ENCODE results near the gene LDLRAD3. TPM values are rescaled to one million over a fixed set of nuclear protein-coding genes. Genes with fewer than 3 reads are reported as not detected.

LDLRAD3 gene
- total RNA-seq, 1 donor from 2014 or later: 14.9 TPM

DNA sequence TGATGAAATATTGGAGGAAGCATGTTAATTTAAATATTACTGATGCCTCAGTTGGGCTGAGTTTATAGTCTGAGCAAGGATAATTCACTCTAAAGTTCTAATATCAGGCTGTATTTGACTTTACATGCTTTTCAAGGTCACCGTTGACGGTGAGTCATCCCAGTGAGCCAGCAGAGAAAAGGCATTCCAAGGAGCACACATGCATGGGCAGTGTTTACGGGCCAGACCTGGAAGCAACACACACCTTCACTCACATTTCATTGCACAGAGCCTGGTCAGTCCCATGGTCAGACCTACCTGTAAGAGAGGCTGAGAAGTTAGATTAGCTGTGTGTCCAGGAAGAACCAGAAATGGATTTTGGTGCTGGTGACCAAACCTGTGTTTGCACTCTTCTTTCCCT is 291.9 kb downstream of the LDLRAD3 start:
- Histone ChIP-seq H2AFZ (ENCODE audit: low read depth, low read length) (no peak overlapping the region), H3K9ac (ENCODE audit: low read length) (no peak overlapping the region), H3K9me3 (ENCODE audit: insufficient read depth, low read depth, low read length) (no peaks in the 10 kb centered on the region), H3K4me2 (ENCODE audit: low read length) (no peak overlapping the region), H3K4me1 (ENCODE audit: insufficient read depth, low read length) (peaks cover 11% of the 10 kb centered on the region), H3K79me2 (ENCODE audit: insufficient read depth, low read length) (no peaks in the 10 kb centered on the region), H3K27ac (ENCODE audit: low read depth, low read length) (no peak overlapping the region), H3K4me3 (ENCODE audit: insufficient read depth, low read depth, low read length) (no peak overlapping the region), H3K27me3 (ENCODE audit: insufficient read depth, low read length) (no peaks in the 10 kb centered on the region), H4K20me1 (ENCODE audit: insufficient read depth, low read length) (no peaks in the 10 kb centered on the region), H3K36me3 (ENCODE audit: insufficient read depth, low read length) (no peaks in the 10 kb centered on the region)
- Mint-ChIP-seq H3K36me3 (ENCODE audit: low read depth, unreplicated experiment) (peaks cover 2% of the 10 kb centered on the region), H3K27me3 (ENCODE audit: low read depth, unreplicated experiment) (no peaks in the 10 kb centered on the region), H3K27ac (ENCODE audit: unreplicated experiment) (no peak overlapping the region), H3K9me3 (ENCODE audit: unreplicated experiment) (no peaks in the 10 kb centered on the region), H3K4me1 (ENCODE audit: low read depth, unreplicated experiment) (peaks cover 20% of the 10 kb centered on the region), H3K4me3 (ENCODE audit: unreplicated experiment) (no peak overlapping the region)
- FAIRE-seq: no peak
- peak; percentile 13 for DNase-seq (ENCODE audit: low read depth)
- no peak for TF ChIP-seq CTCF (IDR thresholded peaks at IDR 0.05; ENCODE audit: insufficient read depth, low read depth, low read length)
- TF ChIP-seq EZH2 (IDR thresholded peaks at IDR 0.05; ENCODE audit: insufficient read depth, low read length): no peak

- H3K4me1 ChIP-seq (ENCODE audit: insufficient read depth, low read length): peaks cover 4% of the 10 kb centered on the region
- DNase-seq (ENCODE audit: low read depth): no peak
- no peak overlapping the region for H3K4me2 ChIP-seq (ENCODE audit: low read length)
- no peak for FAIRE-seq
- no peak overlapping the region for H3K9ac ChIP-seq (ENCODE audit: low read length)
- H2AFZ ChIP-seq (ENCODE audit: low read depth, low read length): no peak overlapping the region
- H3K27me3 ChIP-seq (ENCODE audit: insufficient read depth, low read length): no peaks in the 10 kb centered on the region
- Mint-ChIP-seq H3K27ac (ENCODE audit: unreplicated experiment) (no peak overlapping the region), H3K9me3 (ENCODE audit: unreplicated experiment) (no peaks in the 10 kb centered on the region), H3K4me3 (ENCODE audit: unreplicated experiment) (no peak overlapping the region), H3K4me1 (ENCODE audit: low read depth, unreplicated experiment) (peaks cover 6% of the 10 kb centered on the region), H3K27me3 (ENCODE audit: low read depth, unreplicated experiment) (peaks cover 3% of the 10 kb centered on the region), H3K36me3 (ENCODE audit: low read depth, unreplicated experiment) (peaks cover 2% of the 10 kb centered on the region)
- H4K20me1 ChIP-seq (ENCODE audit: insufficient read depth, low read length): no peaks in the 10 kb centered on the region
- no peak for TF ChIP-seq CTCF (IDR thresholded peaks at IDR 0.05; ENCODE audit: insufficient read depth, low read depth, low read length)
- TF ChIP-seq EZH2 (IDR thresholded peaks at IDR 0.05; ENCODE audit: insufficient read depth, low read length): no peak
- no peak overlapping the region for H3K27ac ChIP-seq (ENCODE audit: low read depth, low read length)
- H3K36me3 ChIP-seq (ENCODE audit: insufficient read depth, low read length): no peaks in the 10 kb centered on the region
- no peaks in the 10 kb centered on the region for H3K79me2 ChIP-seq (ENCODE audit: insufficient read depth, low read length)
- H3K9me3 ChIP-seq (ENCODE audit: insufficient read depth, low read depth, low read length): no peaks in the 10 kb centered on the region
- no peak overlapping the region for H3K4me3 ChIP-seq (ENCODE audit: insufficient read depth, low read depth, low read length)
Measured at GRCh38 chr11:36237391-36237790, 293.5 kb downstream of the LDLRAD3 start.

GRCh38 chr11:36238036-36238631 is 294.3 kb downstream of the LDLRAD3 start:
- H3K4me3 ChIP-seq (ENCODE audit: insufficient read depth, low read depth, low read length): no peak overlapping the region
- no peak overlapping the region for H3K4me2 ChIP-seq (ENCODE audit: low read length)
- no peak overlapping the region for H3K27ac ChIP-seq (ENCODE audit: low read depth, low read length)
- H3K79me2 ChIP-seq (ENCODE audit: insufficient read depth, low read length): no peaks in the 10 kb centered on the region
- no peaks in the 10 kb centered on the region for H3K9me3 Mint-ChIP-seq (ENCODE audit: unreplicated experiment)
- H3K9ac ChIP-seq (ENCODE audit: low read length): no peak overlapping the region
- TF ChIP-seq CTCF (IDR thresholded peaks at IDR 0.05; ENCODE audit: insufficient read depth, low read depth, low read length) (no peak), EZH2 (IDR thresholded peaks at IDR 0.05; ENCODE audit: insufficient read depth, low read length) (no peak)
- no peaks in the 10 kb centered on the region for H3K36me3 ChIP-seq (ENCODE audit: insufficient read depth, low read length)
- no peak overlapping the region for H3K4me3 Mint-ChIP-seq (ENCODE audit: unreplicated experiment)
- FAIRE-seq (no peak), DNase-seq (ENCODE audit: low read depth) (no peak)
- no peaks in the 10 kb centered on the region for H4K20me1 ChIP-seq (ENCODE audit: insufficient read depth, low read length)
- H3K27me3 Mint-ChIP-seq (ENCODE audit: low read depth, unreplicated experiment): peaks cover 6% of the 10 kb centered on the region
- H3K4me1 ChIP-seq (ENCODE audit: insufficient read depth, low read length): peaks cover 4% of the 10 kb centered on the region
- peaks cover 6% of the 10 kb centered on the region for H3K4me1 Mint-ChIP-seq (ENCODE audit: low read depth, unreplicated experiment)
- H3K36me3 Mint-ChIP-seq (ENCODE audit: low read depth, unreplicated experiment): peaks cover 2% of the 10 kb centered on the region
- no peaks in the 10 kb centered on the region for H3K27me3 ChIP-seq (ENCODE audit: insufficient read depth, low read length)
- H2AFZ ChIP-seq (ENCODE audit: low read depth, low read length): no peak overlapping the region
- no peak overlapping the region for H3K27ac Mint-ChIP-seq (ENCODE audit: unreplicated experiment)
- H3K9me3 ChIP-seq (ENCODE audit: insufficient read depth, low read depth, low read length): no peaks in the 10 kb centered on the region
